ENCODE measurements around the gene HOXC13.

HOXC13 gene

DNA sequence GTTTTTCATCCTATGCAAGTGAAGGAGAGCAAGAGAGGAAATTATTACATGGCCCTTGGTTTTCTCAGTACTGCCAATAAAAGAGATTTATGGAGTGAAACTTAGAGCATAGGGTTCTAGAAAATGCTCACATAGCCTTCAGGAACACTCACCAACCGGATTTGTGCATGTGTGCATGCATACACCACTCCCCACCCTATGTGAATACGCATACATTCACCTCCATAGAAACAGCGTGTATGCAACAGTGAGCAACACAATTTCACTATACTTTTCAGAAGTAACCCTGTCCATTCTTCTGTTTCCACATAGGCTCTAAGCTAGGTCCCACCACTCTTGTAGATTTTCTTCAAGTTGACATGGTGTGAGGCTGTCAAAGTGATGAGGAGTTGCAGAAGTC is 31.5 kb upstream of the HOXC13 start:
- Histone ChIP-seq H4K8ac (ENCODE audit: low read depth, low read length) (no peak overlapping the region), H2BK12ac (ENCODE audit: low read length) (no peak overlapping the region), H3K4me1 (ENCODE audit: control insufficient read depth in 2 of 2, insufficient read depth in 1 of 2, low read depth in 1 of 2, low read length in 2 of 2) (no peaks in the 10 kb centered on the region), H3K9me3 (replicated peaks in 1 of 2; ENCODE audit: control insufficient read depth in 2 of 2, insufficient read depth in 1 of 2, low read depth in 1 of 2, low read length in 2 of 2) (no peaks in the 10 kb centered on the region), H3K18ac (ENCODE audit: low read length) (no peak overlapping the region), H2BK5ac (ENCODE audit: low read length) (no peak overlapping the region), H3K4ac (ENCODE audit: low read length) (no peak overlapping the region), H2BK15ac (ENCODE audit: low read length) (no peak overlapping the region), H2AK5ac (ENCODE audit: low read depth, low read length) (no peak overlapping the region), H3K79me1 (ENCODE audit: low read depth, low read length) (no peaks in the 10 kb centered on the region), H3K23ac (ENCODE audit: low read depth, low read length, poor library complexity) (no peak overlapping the region), H4K91ac (ENCODE audit: low read depth, low read length, poor library complexity) (no peak overlapping the region), H3K4me3 (ENCODE audit: low read length in 2 of 2) (no peak overlapping the region), H2BK120ac (ENCODE audit: low read depth, low read length) (no peak overlapping the region), H3K27me3 (ENCODE audit: control insufficient read depth in 3 of 3, insufficient read depth in 3 of 3, low read depth in 1 of 3, low read length in 3 of 3) (peaks cover 0 to 14% (median 6%) of the 10 kb centered on the region in 3 experiments), H3K14ac (ENCODE audit: low read length) (no peak overlapping the region), H3K9ac (ENCODE audit: low read depth, low read length, poor library complexity) (no peak overlapping the region), H3K36me3 (replicated peaks in 1 of 2; ENCODE audit: control insufficient read depth in 2 of 2, insufficient read depth in 2 of 2, low read length in 2 of 2) (no peaks in the 10 kb centered on the region), H2AFZ (ENCODE audit: low read length) (no peak overlapping the region), H3K27ac (replicated peaks; ENCODE audit: low read length) (no peak overlapping the region), H3K4me2 (ENCODE audit: insufficient read depth, low read length, poor library complexity, severe bottlenecking) (no peak overlapping the region)
- no peak for DNase-seq (ENCODE audit: low spot score)
- WGBS, 2 donors (ENCODE audit: extremely low coverage in 2 of 2, insufficient read length in 2 of 2, insufficient replicate concordance in 1 of 2), result no CpG with 5 or more reads among the region's 3 CpGs

DNA sequence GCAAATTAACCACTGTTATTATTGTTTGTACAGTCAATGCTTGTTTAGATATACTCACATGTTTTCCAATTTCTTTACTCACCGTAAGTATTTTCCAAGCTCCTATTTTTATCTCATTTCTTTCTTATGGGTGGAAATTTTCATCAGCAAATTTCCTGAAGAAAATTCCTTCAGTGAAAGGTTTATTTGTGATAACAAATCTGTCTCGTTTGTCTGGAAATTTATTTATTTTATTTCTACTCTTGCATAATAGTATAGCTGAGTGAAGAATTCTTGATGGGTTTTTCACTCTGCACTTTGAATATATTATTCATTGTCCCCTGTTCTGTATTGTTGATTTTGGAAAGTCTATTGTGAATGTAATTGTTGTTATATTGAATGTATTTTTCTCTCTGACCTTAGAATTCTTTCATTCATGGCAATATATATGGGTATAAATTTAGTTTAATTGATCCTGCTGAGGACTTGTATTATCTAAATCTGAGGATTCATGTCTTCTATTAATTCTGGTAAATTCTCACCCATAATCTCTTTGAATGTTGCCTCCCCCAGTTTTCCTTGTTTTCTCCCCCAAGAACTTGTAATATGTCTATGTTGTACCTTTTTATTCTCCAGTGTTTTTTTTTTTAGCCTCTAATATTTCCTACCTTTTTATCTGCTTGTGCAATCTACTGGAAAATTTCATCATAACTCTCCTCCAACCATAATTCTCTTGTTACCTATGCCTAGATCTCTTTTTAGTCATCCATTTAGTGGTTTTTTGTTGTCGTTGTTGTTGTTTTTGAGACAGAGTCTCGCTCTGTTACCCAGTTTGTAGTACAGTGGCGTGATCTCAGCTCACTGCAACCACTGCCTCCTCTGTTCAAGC is 21.6 kb upstream of the HOXC13 start:
- Histone ChIP-seq H2BK120ac (ENCODE audit: low read depth, low read length) (no peak overlapping the region), H3K27me3 (ENCODE audit: control insufficient read depth in 3 of 3, insufficient read depth in 3 of 3, low read depth in 1 of 3, low read length in 3 of 3) (peaks cover 0 to 20% (median 11%) of the 10 kb centered on the region in 3 experiments), H3K18ac (ENCODE audit: low read length) (no peak overlapping the region), H3K9ac (ENCODE audit: low read depth, low read length, poor library complexity) (no peak overlapping the region), H3K4me3 (ENCODE audit: low read length in 2 of 2) (no peak overlapping the region), H4K91ac (ENCODE audit: low read depth, low read length, poor library complexity) (no peak overlapping the region), H4K8ac (ENCODE audit: low read depth, low read length) (no peak overlapping the region), H3K4me1 (ENCODE audit: control insufficient read depth in 2 of 2, insufficient read depth in 1 of 2, low read depth in 1 of 2, low read length in 2 of 2) (no peaks in the 10 kb centered on the region), H3K4ac (ENCODE audit: low read length) (no peak overlapping the region), H3K36me3 (replicated peaks in 1 of 2; ENCODE audit: control insufficient read depth in 2 of 2, insufficient read depth in 2 of 2, low read length in 2 of 2) (no peaks in the 10 kb centered on the region), H2BK15ac (ENCODE audit: low read length) (no peak overlapping the region), H3K27ac (replicated peaks; ENCODE audit: low read length) (no peak overlapping the region), H3K23ac (ENCODE audit: low read depth, low read length, poor library complexity) (no peak overlapping the region), H3K79me1 (ENCODE audit: low read depth, low read length) (no peaks in the 10 kb centered on the region), H3K14ac (ENCODE audit: low read length) (no peak overlapping the region), H3K4me2 (ENCODE audit: insufficient read depth, low read length, poor library complexity, severe bottlenecking) (no peak overlapping the region), H2BK12ac (ENCODE audit: low read length) (no peak overlapping the region), H2AK5ac (ENCODE audit: low read depth, low read length) (no peak overlapping the region), H3K9me3 (replicated peaks in 1 of 2; ENCODE audit: control insufficient read depth in 2 of 2, insufficient read depth in 1 of 2, low read depth in 1 of 2, low read length in 2 of 2) (no peaks in the 10 kb centered on the region), H2AFZ (ENCODE audit: low read length) (no peak overlapping the region), H2BK5ac (ENCODE audit: low read length) (no peak overlapping the region)
- no peak for DNase-seq (ENCODE audit: low spot score)
- WGBS, 2 donors (ENCODE audit: extremely low coverage in 2 of 2, insufficient read length in 2 of 2, insufficient replicate concordance in 1 of 2), result no CpG with 5 or more reads among the region's 5 CpGs

DNA sequence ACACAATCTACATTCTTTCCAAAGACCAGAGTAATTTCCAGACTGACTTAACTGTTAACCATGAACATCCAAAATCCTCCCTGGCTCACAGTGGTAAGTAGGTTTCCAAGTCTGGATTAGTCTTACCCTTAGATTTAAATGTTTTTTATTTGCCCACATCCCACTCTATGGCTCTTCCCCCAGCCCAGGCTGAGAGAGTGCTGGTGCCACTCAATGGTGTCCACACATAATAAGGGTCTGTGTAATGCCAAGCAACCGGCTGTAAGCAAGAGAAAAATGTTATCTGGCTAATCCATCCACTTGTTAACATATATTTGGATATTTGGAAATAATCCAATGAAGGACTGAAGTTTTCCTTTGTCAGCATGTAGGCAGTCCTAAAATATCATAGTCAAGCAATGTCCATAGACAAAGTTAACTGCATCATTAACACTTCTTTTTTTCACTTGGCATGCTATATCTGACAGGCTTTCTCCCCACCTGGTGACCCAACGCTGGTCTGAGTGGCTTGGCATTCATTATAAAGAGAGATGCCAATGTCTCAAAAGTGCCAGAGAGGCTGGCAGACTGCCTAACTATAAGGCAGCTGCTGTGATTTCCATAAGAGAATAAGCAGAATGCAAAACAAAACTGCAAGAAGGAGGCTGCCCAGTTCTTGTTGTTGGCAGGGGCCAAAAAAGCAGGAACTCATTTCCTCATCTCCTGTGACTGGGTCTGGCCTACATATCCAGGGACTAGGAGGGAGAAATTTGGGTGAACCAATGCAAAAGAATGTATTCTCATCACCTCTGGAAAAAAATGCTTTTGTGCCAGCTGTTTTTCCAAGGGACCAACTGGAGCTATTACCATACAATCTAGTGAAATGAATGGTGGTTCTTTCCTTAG is 13.9 kb upstream of the HOXC13 start:
- Histone ChIP-seq H2BK120ac (ENCODE audit: low read depth, low read length) (no peak overlapping the region), H3K4ac (ENCODE audit: low read length) (no peak overlapping the region), H3K4me1 (ENCODE audit: control insufficient read depth in 2 of 2, insufficient read depth in 1 of 2, low read depth in 1 of 2, low read length in 2 of 2) (no peaks in the 10 kb centered on the region), H2BK15ac (ENCODE audit: low read length) (no peak overlapping the region), H4K8ac (ENCODE audit: low read depth, low read length) (no peak overlapping the region), H3K23ac (ENCODE audit: low read depth, low read length, poor library complexity) (no peak overlapping the region), H4K91ac (ENCODE audit: low read depth, low read length, poor library complexity) (no peak overlapping the region), H3K9me3 (replicated peaks in 1 of 2; ENCODE audit: control insufficient read depth in 2 of 2, insufficient read depth in 1 of 2, low read depth in 1 of 2, low read length in 2 of 2) (peaks cover 0 to 4% of the 10 kb centered on the region in 2 donors), H2BK12ac (ENCODE audit: low read length) (no peak overlapping the region), H3K14ac (ENCODE audit: low read length) (no peak overlapping the region), H3K18ac (ENCODE audit: low read length) (no peak overlapping the region), H3K9ac (ENCODE audit: low read depth, low read length, poor library complexity) (no peak overlapping the region), H3K27ac (replicated peaks; ENCODE audit: low read length) (no peak overlapping the region), H2AFZ (ENCODE audit: low read length) (no peak overlapping the region), H3K36me3 (replicated peaks in 1 of 2; ENCODE audit: control insufficient read depth in 2 of 2, insufficient read depth in 2 of 2, low read length in 2 of 2) (no peaks in the 10 kb centered on the region), H2BK5ac (ENCODE audit: low read length) (no peak overlapping the region), H3K79me1 (ENCODE audit: low read depth, low read length) (no peaks in the 10 kb centered on the region), H3K27me3 (ENCODE audit: control insufficient read depth in 3 of 3, insufficient read depth in 3 of 3, low read depth in 1 of 3, low read length in 3 of 3) (peaks cover 21 to 81% (median 72%) of the 10 kb centered on the region in 3 experiments), H3K4me2 (ENCODE audit: insufficient read depth, low read length, poor library complexity, severe bottlenecking) (no peak overlapping the region), H2AK5ac (ENCODE audit: low read depth, low read length) (no peak overlapping the region), H3K4me3 (ENCODE audit: low read length in 2 of 2) (no peak overlapping the region)
- WGBS, 2 donors (ENCODE audit: extremely low coverage in 2 of 2, insufficient read length in 2 of 2, insufficient replicate concordance in 1 of 2), result no CpG with 5 or more reads among the region's 2 CpGs
- DNase-seq (ENCODE audit: low spot score), result no peak
